Right lobe of liver (tissue), 6 donors: ENCODE measurements around the gene ARL6IP4. TPM values are rescaled to one million over a fixed set of nuclear protein-coding genes. Genes with fewer than 3 reads are reported as not detected.
"Not testable (repeated sequence)": the region's sequence is repeated elsewhere in the genome, so short reads cannot be mapped to it uniquely, and the experiment has no call there.

ENCODE experiments used
- ATAC-seq, 4 donors: fragments of 200-7000 bp; cut with Tn5 transposase; one replicate each; pipeline ENCODE4 v1.9.1; 2020; ENCODE audit warnings: mild to moderate bottlenecking in 4 of 4, moderate library complexity in 4 of 4
- DNase-seq, 3 donors: peaks; one replicate each; pipeline ENCODE4 v3.0.0-alpha.2; 2020
- H3K27ac ChIP-seq, 3 donors: fragments of 200-600 bp; one replicate each; pipeline ENCODE4 v1.8.0; 2022
- H3K27me3 ChIP-seq, 2 donors: fragments of 200-600 bp; one replicate each; pipeline ENCODE4 v1.8.0; 2022
- H3K36me3 ChIP-seq, 4 donors: fragments of 200-600 bp; sonication (generic) in 1 of 4; one replicate each; pipeline versions ENCODE4 v1.5.1 to v1.8.0; 2017 to 2022; ENCODE audit warnings: control low read depth in 1 of 4
- H3K4me1 ChIP-seq, 4 donors: fragments of 200-600 bp; sonication (generic) in 1 of 4; one replicate each; pipeline versions ENCODE4 v1.5.1 to v1.8.0; 2017 to 2022; ENCODE audit warnings: control low read depth in 1 of 4
- H3K4me3 ChIP-seq, 3 donors: fragments of 200-600 bp; one replicate each; pipeline ENCODE4 v1.8.0; 2022
- H3K9me3 ChIP-seq, 4 donors: fragments of 200-600 bp; sonication (generic) in 1 of 4; one replicate each; pipeline versions ENCODE4 v1.5.1 to v1.8.0; 2017 to 2022; ENCODE audit warnings: control low read depth in 1 of 4
- POLR2A ChIP-seq: fragments of 450-650 bp; IDR thresholded peaks from one replicate; pipeline ENCODE4 v1.6.1; 2017; ENCODE audit warnings: antibody characterized with exemption, mild to moderate bottlenecking
- WGBS: methylation state at CpG from one replicate; pipeline ENCODE4 v1.1.6; 2018; ENCODE audit warnings: low coverage, low lambda C conversion rate; ENCODE audit not compliant: insufficient coverage; ENCODE audit errors: missing lambda C conversion rate; 5-methylcytosine and 5-hydroxymethylcytosine counted together
- intact Hi-C, 2 donors: fragments of 100-400 bp; cut with DNase I; formaldehyde crosslinking; loops; one replicate each; pipeline versions ENCODE4 v1.11.2 to v1.14.1; 2022
- total RNA-seq, 6 experiments: library from RNA; depleted of rRNA in 2 of 6; stranded (reverse); fragments of >200 nt in 2 of 6; fragmentation: NEBNext Ultra II Directional in 3 of 6; extraction: Animal tissue kit (Norgen Biotek cat#: 25700) in 3 of 6; gene quantifications; one replicate each; pipeline versions ENCODE4 v1.1.0 to v1.2.4, GENCODE V29; 2016 to 2023
- TF ChIP-seq, protein P1 (sequence below), 4 donors: fragments of 200-600 bp in 3 of 4; fragments of 450-650 bp in 1 of 4; IDR thresholded peaks; one replicate each; pipeline versions ENCODE4 v1.5.1 to v1.8.0; 2016 to 2022; ENCODE audit warnings: antibody characterized with exemption in 4 of 4, mild to moderate bottlenecking in 2 of 4
- donor health status: DM: no; HTN: yes; CAD: no.
- donor health status: DM: no; HTN: no; CAD: no.
- donor health status: DM: no; HTN: no; CAD: no.
- donor health status: DM: no; HTN: yes; CAD: no.
- donor health status: DM: no; HTN: yes; CAD: no.

The ARL6IP4 gene
- total RNA-seq, 6 experiments from 2014 or later = 84.7 to 146 (median 110) TPM

DNA sequence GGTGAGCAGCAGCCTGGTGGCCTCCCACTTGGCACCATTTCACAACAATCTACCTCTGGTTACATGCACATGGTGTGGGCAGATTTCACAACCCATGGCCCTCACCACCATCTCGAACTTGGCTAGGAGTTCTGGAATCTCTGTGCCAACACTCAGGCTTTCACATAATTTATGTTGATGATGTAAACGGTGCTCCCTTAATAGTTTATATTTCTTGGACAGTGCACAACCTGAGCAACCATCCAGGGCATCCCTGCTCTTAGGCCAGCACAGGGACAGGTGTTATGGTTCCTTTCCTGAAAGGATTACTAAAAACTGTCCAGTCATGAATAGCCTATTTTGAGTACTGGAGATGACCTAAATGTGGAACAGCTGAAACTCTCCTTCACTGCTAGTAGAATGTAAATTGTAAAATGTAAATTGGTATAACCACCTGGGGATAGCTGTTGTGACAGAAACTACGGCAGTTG, 42.8 kb upstream of the ARL6IP4 start:
- WGBS = 51% methylated on average over 3 of the region's 3 CpGs
- no peaks in the 10 kb centered on the region for H3K9me3 ChIP-seq
- peak in 2 of 3 donors; percentile 66 to 79 for DNase-seq

DNA sequence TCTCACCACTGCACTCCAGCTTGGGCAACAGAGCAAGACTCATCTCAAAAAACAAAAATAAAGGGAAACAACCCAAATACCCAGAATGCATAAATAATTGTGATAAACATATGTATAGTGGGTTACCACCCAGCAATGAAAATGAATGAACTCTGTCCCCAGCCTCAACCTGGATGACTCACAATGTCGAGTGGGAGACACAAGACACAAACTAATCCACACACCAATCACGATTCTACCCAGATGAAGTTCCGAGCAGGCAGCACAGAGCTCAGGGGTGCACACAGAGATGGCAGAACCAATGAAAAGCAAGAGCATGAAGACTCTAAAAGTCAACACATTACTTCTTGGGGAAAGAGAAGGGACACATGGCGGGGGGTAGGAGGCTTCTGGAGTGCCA, 41.4 kb upstream of the ARL6IP4 start:
- Histone ChIP-seq H3K4me3 (no peak overlapping the region), H3K9me3 (no peaks in the 10 kb centered on the region)

More for the DNA sequence above, 42.8 kb upstream of the ARL6IP4 start:
- peak overlapping the region in 1 of 3 donors; percentile 5 for H3K27ac ChIP-seq
- H3K4me3 ChIP-seq = no peak overlapping the region
- peaks cover 0 to 13% (median 2%) of the 10 kb centered on the region in 4 donors for H3K4me1 ChIP-seq
- no peaks in the 10 kb centered on the region for H3K27me3 ChIP-seq
- ATAC-seq = peak; percentile 67 to 92 (median 84)
- no peaks in the 10 kb centered on the region for H3K36me3 ChIP-seq
- TF ChIP-seq, protein P1, sequence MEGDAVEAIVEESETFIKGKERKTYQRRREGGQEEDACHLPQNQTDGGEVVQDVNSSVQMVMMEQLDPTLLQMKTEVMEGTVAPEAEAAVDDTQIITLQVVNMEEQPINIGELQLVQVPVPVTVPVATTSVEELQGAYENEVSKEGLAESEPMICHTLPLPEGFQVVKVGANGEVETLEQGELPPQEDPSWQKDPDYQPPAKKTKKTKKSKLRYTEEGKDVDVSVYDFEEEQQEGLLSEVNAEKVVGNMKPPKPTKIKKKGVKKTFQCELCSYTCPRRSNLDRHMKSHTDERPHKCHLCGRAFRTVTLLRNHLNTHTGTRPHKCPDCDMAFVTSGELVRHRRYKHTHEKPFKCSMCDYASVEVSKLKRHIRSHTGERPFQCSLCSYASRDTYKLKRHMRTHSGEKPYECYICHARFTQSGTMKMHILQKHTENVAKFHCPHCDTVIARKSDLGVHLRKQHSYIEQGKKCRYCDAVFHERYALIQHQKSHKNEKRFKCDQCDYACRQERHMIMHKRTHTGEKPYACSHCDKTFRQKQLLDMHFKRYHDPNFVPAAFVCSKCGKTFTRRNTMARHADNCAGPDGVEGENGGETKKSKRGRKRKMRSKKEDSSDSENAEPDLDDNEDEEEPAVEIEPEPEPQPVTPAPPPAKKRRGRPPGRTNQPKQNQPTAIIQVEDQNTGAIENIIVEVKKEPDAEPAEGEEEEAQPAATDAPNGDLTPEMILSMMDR (IDR thresholded peaks at IDR 0.05) = no peak
- TF ChIP-seq POLR2A = no peak
- intact Hi-C loops = no loop called here

DNA sequence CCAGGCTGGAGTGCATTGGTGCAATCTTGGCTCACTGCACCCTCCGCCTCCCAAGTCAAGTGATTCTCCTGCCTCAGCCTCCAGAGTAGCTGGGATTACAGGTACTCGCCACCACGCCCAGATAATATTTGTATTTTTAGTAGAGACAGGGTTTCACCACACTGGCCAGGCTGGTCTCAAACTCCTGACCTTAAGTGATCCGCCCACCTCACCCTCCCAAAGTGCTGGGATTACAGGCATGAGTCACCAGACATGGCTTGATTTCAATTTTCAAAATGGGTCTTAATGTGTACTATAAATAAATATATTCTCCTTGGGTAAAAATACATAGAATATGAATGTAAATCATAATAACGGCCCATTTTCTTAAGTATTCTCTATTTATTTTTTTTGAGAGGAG, 39.1 kb upstream of the ARL6IP4 start:
- H3K4me3 ChIP-seq, intact Hi-C loops, H3K27ac ChIP-seq, H3K9me3 ChIP-seq, H3K27me3 ChIP-seq, DNase-seq, H3K36me3 ChIP-seq, ATAC-seq: not testable (repeated sequence)
- WGBS = 85% methylated on average over 5 of the region's 5 CpGs
- H3K4me1 ChIP-seq = peaks cover 0 to 13% (median 2%) of the 10 kb centered on the region in 4 donors

More for the DNA sequence above, 41.4 kb upstream of the ARL6IP4 start:
- ATAC-seq = no peak
- DNase-seq = no peak
- Histone ChIP-seq H3K4me1 (peaks cover 0 to 13% (median 2%) of the 10 kb centered on the region in 4 donors), H3K27ac (no peak overlapping the region), H3K27me3 (no peaks in the 10 kb centered on the region), H3K36me3 (no peaks in the 10 kb centered on the region)
- 75% methylated on average over 3 of the region's 4 CpGs for WGBS
- intact Hi-C loops = no loop called here
- TF ChIP-seq POLR2A = no peak
- TF ChIP-seq, protein P1 (IDR thresholded peaks at IDR 0.05) = no peak

DNA sequence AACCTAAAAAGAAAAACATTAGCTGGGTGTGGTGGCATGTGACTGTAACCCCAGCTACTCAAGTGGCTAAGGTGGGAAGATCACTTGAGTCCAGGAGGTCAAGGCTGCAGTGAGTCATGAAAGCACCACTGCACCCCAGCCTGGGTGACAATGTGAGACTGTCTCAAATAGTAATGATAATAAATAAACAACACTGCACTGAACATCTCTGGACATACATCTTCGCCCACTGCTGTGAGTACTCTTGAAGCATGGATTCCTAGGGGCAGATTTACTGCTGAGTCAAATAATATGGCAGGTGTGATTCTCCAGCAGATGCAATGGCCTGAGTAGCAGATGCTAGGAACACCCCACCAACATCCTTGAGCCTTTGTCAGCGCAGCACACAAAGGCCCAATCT, 37.8 kb upstream of the ARL6IP4 start:
- no peak for ATAC-seq

DNA sequence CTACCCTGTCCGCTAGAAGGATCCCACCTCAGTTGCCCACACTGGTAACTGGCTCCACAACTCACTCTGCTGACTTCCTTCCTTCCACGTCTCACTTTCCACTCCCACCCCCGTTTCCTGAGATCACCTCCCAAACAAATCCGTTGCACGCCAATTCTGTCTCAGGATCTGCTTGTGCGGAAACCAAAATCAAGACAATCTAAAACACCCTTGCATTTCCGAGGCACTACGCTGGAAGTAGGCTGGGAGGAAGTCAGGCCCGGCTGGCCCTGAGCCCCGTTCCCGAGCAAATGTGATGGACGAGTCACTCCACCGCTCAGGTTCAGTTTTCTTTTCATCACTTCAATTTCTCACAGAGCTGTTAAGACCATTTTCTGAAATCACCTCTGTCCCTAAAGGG, 37.3 kb upstream of the ARL6IP4 start:
- intact Hi-C loops = no loop called here
- TF ChIP-seq, protein P1 (IDR thresholded peaks at IDR 0.05) = no peak
- TF ChIP-seq POLR2A = no peak
- Histone ChIP-seq H3K4me3 (no peak overlapping the region), H3K4me1 (peaks cover 0 to under 1% (median 0%) of the 10 kb centered on the region in 4 donors), H3K9me3 (no peaks in the 10 kb centered on the region), H3K27me3 (no peaks in the 10 kb centered on the region), H3K27ac (no peak overlapping the region), H3K36me3 (no peaks in the 10 kb centered on the region)
- 83% methylated on average over 8 of the region's 13 CpGs for WGBS
- peak in 3 of 4 donors; percentile 16 to 31 (median 22) for ATAC-seq
- DNase-seq = no peak

More for the DNA sequence above, 37.8 kb upstream of the ARL6IP4 start:
- Histone ChIP-seq H3K36me3 (no peaks in the 10 kb centered on the region), H3K27me3 (no peaks in the 10 kb centered on the region), H3K4me3 (no peak overlapping the region), H3K27ac (no peak overlapping the region), H3K4me1 (peaks cover 0 to 6% (median 2%) of the 10 kb centered on the region in 4 donors), H3K9me3 (no peaks in the 10 kb centered on the region)
- intact Hi-C loops = no loop called here
- no peak for TF ChIP-seq POLR2A
- TF ChIP-seq, protein P1 (IDR thresholded peaks at IDR 0.05) = no peak
- WGBS = no CpG with 5 or more reads among the region's 2 CpGs
- no peak for DNase-seq
